HG03378 (cell line): Measurements from ENCODE around the gene PERM1.
"Not testable (repeated sequence)": the region's sequence is repeated elsewhere in the genome, so short reads cannot be mapped to it uniquely, and the experiment has no call there.

Experiments used
- ATAC-seq: cut with Tn5 transposase; IDR thresholded peaks from one replicate; pipeline ENCODE4 v1.9.1; 2021; ENCODE audit warnings: mild to moderate bottlenecking, moderate library complexity; ENCODE audit not compliant: unreplicated experiment

Gene PERM1

DNA sequence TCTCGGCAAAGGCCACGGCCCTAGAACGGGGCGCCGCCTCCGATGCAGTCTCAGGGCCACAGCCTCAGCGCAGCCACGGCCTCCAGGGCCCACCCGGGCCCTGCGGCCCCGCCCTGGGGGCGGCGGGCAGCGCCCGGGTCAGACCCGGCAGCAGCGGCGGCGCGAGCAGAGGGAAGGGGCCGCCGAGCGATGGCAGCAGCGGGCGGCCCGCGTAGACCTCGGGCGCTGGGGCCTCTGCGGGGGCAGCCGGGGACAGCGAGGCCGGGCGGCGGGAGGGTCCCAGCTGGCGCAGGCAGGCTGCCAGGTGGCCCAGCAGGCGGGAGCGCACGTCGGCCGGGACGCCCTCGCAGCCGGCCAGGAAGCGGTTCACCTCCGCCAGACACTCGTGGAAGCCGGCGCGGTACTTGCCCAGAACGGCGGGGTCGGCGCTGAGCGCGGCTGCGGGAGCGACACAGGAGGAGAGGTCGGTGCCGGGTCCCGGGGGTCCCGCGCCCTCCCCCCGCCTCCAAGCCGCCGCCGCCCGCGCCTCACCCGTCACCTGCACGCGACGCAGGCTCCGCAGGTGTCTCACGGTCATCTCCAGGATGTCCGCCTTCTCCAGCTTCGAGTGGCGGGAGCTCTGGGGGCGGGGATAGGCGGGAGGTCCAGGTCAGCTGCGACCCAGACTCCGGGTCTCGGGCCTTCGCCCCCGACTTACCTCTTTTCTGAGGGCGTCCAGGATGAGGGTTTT lies 17.3 kb upstream of the PERM1 start:
- no peak for ATAC-seq

DNA sequence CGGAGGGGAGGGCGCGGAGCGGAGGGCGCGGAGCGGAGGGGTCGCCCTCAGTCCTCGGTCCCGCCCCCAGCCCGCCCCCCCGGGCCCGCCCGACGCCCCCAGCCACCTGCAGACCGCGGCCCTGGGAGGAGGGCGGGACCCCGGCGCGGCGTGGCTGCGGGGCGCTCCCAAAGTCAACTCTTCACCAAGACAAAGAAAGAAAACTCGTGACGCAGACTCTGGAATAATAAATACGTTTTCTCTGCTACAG lies 16.8 kb upstream of the PERM1 start:
- no peak for ATAC-seq

DNA sequence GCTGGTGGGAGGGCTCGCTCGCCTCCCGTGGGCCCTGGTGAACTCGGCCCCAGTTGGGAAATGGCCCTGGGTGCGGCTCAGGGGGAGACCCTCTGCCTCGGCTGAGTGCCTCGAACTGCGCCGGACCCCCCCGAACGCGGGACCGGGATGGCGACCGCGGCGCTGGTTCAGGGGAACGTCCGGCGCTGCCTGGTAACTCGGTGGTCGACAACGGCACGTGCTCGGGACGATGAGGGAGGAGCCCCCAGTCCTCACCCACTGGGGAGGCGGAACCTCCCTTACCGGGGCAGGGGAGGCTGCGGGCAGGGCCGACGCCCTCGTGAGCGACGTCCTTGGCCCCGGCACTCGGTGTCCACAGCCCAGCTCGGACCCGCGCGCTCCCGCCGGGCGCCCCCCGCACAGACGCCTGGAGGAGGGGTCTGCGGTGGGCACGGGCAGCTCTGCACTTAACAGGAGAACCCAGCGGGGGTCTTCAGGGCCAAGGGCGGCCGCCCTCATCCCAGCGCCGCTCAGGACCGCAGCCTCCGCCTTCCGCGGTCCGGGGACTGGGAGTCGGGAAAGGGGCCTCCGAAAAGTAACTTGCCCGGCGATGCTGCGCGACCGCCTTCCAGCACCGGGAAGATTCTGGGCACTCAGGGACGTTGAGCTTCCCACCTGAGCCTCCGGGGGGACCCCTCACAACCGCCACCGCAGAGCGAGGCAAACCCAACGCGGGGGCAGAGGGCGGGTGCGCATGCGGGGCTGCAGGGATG lies 16.3 kb upstream of the PERM1 start:
- no peak for ATAC-seq

DNA sequence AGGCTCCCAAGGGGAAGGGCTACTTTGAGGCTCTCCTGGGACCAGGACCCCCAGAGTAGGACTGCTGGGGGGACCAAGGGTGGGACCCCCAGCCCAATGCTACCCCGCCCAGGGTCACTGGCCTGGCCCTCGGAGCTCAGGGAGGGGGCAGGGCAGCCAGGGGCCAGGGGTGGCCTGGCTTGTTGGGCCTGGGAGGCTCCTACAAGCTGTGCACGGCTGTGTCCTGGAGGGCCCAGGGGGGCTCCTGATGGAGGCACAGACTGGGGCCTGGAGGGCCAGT lies 15.8 kb upstream of the PERM1 start:
- ATAC-seq = no peak

DNA sequence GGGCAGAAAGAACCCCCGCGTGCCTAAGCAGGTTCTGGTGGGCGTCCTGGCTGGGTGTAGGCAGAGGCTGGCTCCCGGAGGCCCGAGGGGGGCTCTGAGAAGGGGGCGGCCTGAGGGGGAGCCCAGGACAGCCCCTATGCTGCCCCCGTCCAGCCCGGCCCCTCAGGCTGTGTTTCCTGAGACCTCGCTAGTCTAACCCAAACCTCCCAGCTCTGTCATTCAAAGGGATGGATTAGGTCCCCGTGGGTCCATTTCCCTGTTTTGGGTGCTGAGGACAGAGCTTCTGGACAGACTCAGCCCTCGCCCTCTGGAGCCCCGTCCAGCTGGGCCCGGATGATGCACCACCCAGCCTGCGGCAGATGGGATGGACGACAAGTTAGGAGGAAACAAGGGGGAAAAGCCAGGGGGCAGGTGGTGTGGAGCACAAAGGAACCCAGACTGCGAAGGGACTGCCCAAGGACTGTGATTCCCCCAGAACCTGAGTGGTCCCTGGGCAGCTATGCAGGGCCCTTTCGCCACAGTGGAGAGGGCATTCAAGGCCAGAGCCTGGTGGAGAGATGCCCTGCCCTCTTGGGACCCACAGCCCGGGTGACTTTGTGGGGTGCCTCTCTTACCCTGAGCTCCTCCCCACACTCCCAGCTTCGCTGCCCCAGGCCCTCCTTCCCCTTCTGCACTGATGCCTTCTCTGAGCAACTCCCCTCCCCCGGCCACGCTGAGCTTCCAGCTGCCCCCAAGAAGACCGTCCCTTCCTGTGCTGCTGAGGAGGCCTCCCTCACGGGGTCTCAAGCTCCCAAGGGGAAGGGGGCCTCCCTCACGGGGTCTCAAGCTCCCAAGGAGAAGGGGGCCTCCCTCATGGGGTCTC lies 15.2 kb upstream of the PERM1 start:
- no peak for ATAC-seq

DNA sequence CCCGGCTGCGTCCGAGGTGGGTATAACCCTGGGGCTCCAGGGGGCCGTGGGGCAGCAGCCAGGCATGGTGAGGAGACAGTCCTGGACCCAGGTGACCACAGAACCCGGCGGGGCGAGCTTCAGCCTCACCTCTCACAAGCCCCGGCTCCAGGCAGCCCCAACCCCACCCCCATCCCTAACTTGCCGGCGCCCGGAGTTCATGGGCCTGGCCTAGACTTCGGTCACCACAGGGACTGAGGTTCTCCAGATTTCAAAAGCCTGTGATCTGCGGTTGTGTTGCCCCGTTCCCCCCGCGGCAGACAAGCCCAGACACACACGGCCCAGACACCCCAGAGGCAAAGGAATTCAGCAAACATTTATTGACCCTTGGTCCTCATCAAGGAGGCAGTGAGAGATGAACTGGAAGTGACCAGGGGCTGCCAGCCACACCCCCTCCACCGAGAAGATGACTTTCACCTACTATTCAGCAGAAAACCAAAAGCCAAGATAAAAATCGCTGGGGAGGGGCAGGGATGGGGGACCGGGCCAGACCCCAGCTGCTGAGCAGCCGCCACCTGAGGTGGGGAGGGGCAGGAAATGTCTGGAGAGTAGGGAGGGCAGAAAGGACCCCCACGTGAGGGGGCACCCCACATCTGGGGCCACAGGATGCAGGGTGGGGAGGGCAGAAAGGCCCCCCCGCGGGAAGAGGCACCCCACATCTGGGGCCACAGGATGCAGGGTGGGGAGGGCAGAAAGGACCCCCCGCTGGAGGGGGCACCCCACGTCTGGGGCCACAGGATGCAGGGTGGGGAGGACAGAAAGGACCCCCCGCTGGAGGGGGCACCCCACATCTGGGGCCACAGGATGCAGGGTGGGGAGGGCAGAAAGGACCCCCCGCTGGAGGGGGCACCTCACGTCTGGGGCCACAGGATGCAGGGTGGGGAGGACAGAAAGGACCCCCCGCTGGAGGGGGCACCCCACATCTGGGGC lies 14.1 kb upstream of the PERM1 start:
- ATAC-seq = no peak

DNA sequence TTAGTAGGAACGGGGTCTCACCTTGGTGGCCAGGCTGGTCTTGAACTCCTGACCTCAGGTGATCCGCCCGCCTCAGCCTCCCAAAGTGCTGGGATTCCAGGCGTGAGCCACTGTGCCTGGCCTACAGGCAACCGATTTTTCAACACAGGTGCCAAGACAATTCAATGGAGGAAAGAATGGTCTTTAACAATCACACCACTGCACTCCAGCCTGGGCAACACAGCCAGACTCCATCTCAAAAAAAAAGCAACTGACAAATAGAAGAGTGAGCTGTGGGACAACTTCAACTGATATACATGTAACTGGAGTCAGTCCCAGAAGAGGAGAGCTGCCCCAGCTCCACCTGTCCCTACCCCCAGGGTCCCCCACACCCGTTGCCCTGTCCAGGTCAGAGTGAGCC lies 12.7 kb upstream of the PERM1 start:
- ATAC-seq = not testable (repeated sequence)

DNA sequence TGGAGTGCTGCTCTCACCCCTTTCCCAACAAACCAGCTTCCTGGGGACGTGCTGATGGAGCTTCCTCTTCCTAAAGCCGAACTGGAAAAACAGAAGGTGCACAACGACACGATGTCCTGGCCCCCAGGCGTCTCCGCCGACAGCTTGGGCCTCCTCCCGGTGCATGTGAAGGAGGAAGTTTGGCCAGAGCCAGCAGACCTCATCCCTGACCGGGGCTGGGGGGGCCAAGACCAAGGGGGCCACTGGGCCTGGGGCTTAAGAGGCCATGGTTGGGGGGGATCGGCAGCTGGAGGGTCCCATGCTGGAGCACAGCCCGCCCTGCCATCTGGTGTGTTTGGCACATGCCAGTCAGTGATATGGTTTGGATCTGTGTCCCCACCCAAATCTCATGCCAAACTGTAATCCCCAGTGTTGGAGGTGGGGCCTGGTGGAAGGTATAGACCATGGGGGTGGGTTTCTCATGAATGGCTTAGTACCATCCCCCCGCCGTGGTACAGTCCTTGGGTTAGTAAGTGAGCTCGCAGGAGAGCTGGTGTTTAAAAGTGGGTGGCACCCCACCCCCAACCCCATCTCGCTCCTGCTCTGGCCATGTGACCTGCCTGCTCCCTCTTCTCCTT lies 11.6 kb upstream of the PERM1 start:
- no peak for ATAC-seq

DNA sequence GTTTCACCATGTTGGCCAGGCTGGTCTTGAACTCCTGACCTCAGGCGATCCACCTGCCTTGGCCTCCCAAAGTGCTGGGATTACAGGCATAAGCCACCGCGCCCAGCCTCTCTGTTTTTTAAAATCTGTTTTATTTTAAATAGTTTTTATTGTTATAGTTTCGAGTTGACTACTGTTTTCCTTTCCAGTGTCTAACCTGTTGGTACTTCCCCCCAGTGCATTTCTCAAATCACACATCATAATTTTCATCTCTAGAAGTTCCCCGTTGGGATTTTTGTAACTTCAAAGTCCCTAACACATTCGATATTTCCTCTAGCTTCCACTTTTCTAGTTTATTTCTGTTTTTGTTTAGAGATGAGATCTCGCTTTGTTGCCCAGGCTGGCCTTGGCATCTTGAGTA lies 10.5 kb upstream of the PERM1 start:
- ATAC-seq = no peak

DNA sequence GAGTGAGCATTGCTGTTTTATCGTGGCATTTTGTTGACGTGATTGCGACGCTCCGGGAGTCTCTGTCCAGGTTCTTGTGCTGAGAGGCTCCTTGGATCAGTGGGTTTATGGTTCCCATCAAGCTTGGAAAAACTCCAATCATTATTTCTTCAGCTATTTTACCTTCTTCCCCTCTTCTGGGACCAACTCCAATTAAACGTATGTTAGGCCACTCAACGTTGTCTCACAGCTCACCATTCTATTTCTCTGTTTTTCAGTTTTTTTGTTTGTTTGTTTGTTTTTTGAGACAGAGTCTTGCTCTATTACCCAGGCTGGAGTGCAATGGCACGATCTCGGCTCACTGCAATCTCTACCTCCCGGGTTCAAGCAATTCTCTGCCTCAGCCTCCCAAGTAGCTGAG lies 10.0 kb upstream of the PERM1 start:
- no peak for ATAC-seq

DNA sequence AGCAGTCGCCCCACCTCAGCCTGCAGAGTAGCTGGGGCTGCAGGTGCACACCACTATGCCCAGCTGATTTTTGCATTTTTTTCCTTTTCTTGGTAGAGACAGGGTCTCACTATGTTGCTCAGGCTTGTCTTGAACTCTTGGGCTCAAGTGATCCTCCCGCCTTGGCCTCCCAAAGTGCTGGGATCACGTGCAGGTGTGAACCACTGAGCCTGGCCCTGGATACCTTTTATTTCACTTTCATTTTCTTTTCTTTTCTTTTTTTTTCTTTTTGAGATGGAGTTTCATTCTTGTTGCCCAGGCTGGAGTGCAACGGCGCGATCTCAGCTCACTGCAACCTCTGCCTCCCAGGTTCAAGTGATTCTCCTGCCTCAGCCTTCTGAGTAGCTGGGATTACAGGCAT lies 9.4 kb upstream of the PERM1 start:
- not testable (repeated sequence) for ATAC-seq

DNA sequence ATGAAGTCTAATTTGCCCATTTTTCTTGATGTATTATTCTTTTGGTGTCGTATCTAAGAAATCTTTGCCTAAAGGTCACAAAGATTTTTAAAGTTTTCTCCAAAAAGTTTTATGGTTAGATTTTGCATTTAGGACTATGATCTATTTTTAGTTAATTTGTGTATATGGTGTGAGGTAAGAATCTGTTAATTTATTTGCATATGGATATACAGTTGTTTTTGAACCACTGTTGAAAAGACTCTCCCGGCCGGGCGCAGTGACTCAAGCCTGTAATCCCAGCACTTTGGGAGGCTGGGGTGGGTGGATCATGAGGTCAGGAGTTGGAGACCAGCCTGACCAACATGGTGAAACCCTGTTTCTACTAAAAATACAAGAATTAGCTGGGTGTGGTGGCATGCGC lies 6.2 kb upstream of the PERM1 start:
- ATAC-seq = not testable (repeated sequence)

DNA sequence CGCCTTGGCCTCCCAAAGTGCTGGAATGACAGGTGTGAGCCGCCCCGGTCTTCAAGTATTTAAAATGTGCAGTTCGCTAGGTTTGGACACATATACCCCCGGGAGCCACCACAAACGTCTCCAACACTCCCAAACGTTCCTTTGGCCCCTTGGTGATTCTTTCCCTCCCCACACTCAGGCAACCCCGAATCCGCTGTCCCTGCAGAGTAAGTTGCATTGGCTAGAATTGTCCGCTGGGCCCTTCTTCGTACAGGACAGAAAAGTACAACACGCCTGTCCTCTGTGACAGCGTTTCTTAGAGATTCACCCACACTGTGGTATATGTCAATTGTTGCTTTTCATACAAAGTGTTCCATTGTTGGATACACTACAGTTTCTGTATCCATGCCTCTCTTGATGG lies 3.2 kb upstream of the PERM1 start:
- ATAC-seq = no peak

DNA sequence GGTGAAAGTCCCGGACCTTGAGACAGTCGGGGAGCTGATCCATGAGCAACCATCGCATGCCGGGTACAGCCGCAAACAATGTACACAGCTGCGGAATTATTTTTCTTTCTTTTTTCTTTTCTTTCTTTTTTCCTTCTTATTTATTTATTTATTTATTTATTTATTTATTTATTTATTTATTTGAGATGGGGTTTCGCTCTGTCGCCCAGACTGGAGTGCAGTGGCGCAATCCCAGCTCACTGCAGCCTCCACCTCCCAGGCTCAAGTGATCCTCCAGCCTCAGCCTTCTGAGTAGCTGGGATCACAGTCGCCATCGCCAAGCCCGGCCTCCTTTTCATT lies 2.6 kb upstream of the PERM1 start:
- ATAC-seq = no peak

DNA sequence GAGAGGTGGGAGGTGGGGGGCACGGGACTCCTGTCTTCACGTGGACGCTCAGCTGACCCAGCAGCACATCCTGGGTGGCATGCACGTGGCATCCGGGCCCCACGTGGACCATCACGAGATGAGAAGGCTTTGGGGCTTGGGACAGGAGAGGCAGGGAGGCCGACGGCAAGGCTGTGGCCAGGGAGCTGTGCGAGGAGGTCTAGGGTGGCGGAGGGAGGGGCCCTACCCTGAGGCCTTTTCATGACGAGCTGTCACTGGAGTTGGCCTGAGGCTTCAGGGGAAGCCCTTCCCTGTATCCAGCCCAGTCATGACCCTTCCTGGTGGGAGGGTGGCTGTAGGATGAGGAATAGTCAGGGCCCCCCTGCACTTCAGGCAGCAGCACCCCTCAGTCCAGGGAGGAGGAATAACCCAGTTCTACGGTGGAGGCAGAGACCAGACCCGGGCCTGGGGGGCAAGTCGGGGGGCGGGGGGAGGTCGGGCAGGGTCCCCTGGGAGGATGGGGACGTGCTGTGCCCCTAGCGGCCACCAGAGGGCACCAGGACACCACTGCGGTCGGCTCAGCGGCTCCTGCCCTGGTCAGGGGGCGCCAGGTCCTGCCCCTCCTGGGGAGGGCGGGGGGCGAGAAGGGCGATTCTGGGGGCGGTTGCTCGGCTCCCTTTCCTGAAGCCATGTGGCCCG lies 2.0 kb upstream of the PERM1 start:
- ATAC-seq = no peak

DNA sequence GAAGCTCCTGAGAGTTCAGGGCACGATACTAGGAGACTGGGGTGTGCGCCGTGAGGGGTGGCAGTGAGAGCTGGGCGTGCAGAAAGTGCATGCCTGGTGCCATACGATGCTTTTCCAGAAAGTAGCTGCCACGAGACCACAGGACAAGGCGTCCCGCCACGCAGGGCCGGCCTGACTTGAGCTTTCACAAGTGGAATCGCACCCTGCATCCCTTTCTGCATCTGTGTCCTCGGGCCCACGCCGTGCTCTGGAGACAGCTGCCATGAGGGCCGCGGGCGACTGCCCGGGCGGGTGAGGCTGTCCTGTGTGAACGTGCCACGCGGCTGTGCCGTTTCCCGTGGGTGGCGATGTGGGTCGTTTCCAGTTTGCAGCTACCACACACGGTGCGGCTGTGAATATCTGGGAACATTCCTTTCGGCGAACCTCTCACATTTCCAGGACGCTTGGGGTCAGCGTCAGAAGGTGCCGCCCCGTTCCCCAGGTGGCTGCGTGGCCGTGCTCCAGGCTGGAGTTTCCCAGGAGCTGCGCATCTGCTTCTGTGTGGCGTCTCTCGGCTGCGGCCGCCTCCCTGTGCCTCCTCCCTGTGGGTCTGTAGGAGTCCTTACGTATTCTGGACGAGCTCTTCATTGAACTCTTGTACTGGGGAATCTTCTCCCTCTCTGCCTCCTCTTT lies 1.0 kb upstream of the PERM1 start:
- ATAC-seq = no peak

DNA sequence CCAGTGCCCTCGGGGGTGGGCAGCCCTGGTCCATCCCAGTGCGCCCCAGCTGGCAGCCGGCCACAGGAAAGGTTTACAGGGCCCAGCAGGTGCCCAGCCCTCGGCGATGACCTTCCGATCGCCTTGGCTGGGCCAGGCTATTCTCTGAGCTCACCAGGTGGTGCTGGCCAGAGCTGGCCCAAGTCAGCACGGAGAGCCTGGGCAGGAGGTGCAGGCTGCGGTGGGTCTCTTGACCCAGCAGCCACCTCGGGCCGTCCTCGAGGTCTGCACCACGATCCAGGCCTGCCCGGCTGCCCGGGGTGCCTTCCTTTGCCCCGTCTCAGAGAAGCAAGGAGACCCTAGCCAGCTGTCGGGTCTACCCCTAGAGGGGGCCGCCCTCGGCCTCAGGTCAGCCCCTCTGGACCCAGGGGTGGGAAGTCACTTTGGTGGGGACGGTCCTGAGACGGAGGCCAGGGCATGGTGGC lies 370 bp downstream of the PERM1 start:
- ATAC-seq = no peak

DNA sequence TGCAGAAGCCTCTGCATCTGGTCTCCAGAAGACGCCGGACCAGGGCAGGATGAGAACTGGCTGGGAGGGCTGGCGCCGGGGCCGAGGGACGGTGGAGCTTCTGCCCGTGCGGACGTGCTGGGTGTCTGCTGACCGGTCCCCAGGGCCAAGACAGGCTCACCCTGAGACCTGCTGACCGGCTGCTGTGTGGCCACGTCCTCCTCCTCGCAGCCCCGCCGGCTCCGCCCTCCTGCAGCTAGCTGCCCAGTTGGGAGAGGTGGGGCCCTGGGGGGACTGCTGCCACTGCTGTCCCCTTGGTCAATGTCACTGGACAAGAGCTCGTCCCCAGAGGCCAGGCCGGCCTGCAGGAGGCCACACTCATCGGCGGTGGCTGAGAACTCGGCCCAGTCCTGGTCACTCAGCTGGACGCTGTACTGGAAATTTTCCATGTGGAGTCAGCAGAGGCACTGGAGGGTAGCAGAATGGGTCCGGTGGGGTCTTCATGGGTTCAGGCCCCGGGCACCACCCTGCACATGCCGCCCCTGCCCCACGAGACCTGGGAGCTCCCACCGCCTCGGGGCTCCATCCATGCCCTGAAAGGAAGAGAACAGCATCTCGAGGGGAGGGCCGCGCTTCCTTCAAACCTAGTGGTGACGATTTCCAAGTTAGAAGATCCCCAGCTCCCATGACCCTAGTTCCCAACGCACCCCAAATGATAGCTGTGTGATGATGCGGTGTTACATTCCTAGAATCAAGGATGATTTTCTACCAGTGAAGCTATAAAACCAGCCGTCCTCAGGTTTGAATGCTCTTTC lies 1.1 kb downstream of the PERM1 start:
- ATAC-seq = no peak

DNA sequence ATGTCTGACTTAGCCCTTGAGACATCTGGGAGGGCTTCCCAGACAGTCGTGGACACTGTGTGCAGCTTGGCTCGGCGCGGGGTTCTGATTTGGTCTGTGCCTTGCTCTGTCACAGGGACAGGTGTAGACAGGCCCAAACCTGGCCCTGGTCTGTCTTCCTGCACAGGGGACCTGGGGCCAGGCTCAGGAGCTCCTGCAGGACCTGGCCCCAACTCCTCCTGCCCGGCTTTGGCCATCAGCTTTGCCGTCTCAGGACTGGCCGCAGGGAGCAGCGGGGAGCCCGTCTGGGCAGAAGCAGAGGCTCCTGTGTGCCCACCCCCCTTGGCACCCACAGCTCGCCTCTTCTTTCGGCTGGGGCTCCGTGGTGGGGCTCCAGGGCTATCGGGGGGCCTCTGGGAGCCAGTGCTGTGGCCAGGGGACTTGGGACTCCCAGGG lies 1.7 kb downstream of the PERM1 start:
- no peak for ATAC-seq
